Activated CD4-positive, alpha-beta T cell treated with anti-CD3 and anti-CD28 coated beads, Interleukin-2, amount 10 ng/mL, durations not matched to agents 24 days and 14 days (primary cell): ENCODE data around the gene CAPN11. TPM values are rescaled to one million over a fixed set of nuclear protein-coding genes. Genes with fewer than 3 reads are reported as not detected.

Experiments used
- DNase-seq: peaks from one replicate; pipeline ENCODE4 v3.0.0; 2022
- H3K27ac Mint-ChIP-seq: one replicate; pipeline ENCODE4 v1.8.0; 2022; ENCODE audit warnings: mild to moderate bottlenecking, mixed read lengths
- H3K27me3 Mint-ChIP-seq: one replicate; pipeline ENCODE4 v1.8.0; 2022; ENCODE audit warnings: mixed read lengths
- H3K36me3 Mint-ChIP-seq: one replicate; pipeline ENCODE4 v1.8.0; 2022; ENCODE audit warnings: low read depth, mild to moderate bottlenecking, mixed read lengths
- H3K4me1 Mint-ChIP-seq: one replicate; pipeline ENCODE4 v1.8.0; 2021; ENCODE audit warnings: mixed read lengths
- H3K4me3 Mint-ChIP-seq: one replicate; pipeline ENCODE4 v1.8.0; 2022; ENCODE audit warnings: mild to moderate bottlenecking, moderate library complexity, mixed read lengths
- H3K9me3 Mint-ChIP-seq: one replicate; pipeline ENCODE4 v1.8.0; 2021; ENCODE audit warnings: mixed read lengths
- intact Hi-C: fragments of 100-400 bp; cut with micrococcal nuclease; formaldehyde crosslinking; loops from one replicate; pipeline ENCODE4 v1.15.1; 2023
- total RNA-seq: library from RNA; stranded (reverse); gene quantifications from 2 replicates; pipeline ENCODE4 v1.2.3, GENCODE V29; 2022

Gene CAPN11
- total RNA-seq, 1 donor from 2014 or later: 0.28 TPM

- H3K9me3 Mint-ChIP-seq: no peaks in the 10 kb centered on the region
- DNase-seq: no peak
- peaks cover 3% of the 10 kb centered on the region for H3K36me3 Mint-ChIP-seq
- peaks cover 11% of the 10 kb centered on the region for H3K4me1 Mint-ChIP-seq
- H3K27ac Mint-ChIP-seq: no peak overlapping the region
- H3K4me3 Mint-ChIP-seq: no peak overlapping the region
- no peaks in the 10 kb centered on the region for H3K27me3 Mint-ChIP-seq
- intact Hi-C loops: no loop called here
These were observed 4.6 kb upstream of the CAPN11 start for GRCh38 chr6:44154067-44154466.

GRCh38 chr6:44156494-44157151 is 2.0 kb upstream of the CAPN11 start:
- no peak overlapping the region for H3K27ac Mint-ChIP-seq
- intact Hi-C loops: no loop called here
- DNase-seq: no peak
- no peaks in the 10 kb centered on the region for H3K9me3 Mint-ChIP-seq
- H3K36me3 Mint-ChIP-seq: no peaks in the 10 kb centered on the region
- H3K4me3 Mint-ChIP-seq: no peak overlapping the region
- H3K27me3 Mint-ChIP-seq: no peaks in the 10 kb centered on the region
- H3K4me1 Mint-ChIP-seq: peaks cover 4% of the 10 kb centered on the region

- H3K27ac Mint-ChIP-seq: no peak overlapping the region
- H3K4me3 Mint-ChIP-seq: no peak overlapping the region
- intact Hi-C loops: no loop called here
- peaks cover 6% of the 10 kb centered on the region for H3K4me1 Mint-ChIP-seq
- no peak for DNase-seq
- H3K27me3 Mint-ChIP-seq: no peaks in the 10 kb centered on the region
- no peaks in the 10 kb centered on the region for H3K9me3 Mint-ChIP-seq
- no peaks in the 10 kb centered on the region for H3K36me3 Mint-ChIP-seq
These were observed 1.5 kb upstream of the CAPN11 start for GRCh38 chr6:44157152-44157521.

GRCh38 chr6:44161997-44162338 is 3.3 kb downstream of the CAPN11 start:
- H3K9me3 Mint-ChIP-seq: no peaks in the 10 kb centered on the region
- H3K4me3 Mint-ChIP-seq: no peak overlapping the region
- no peak overlapping the region for H3K27ac Mint-ChIP-seq
- no peak for DNase-seq
- H3K36me3 Mint-ChIP-seq: no peaks in the 10 kb centered on the region
- intact Hi-C loops: no loop called here
- H3K4me1 Mint-ChIP-seq: peaks cover 10% of the 10 kb centered on the region
- peaks cover 15% of the 10 kb centered on the region for H3K27me3 Mint-ChIP-seq

GRCh38 chr6:44162876-44163625 is 4.4 kb downstream of the CAPN11 start:
- H3K27ac Mint-ChIP-seq: no peak overlapping the region

GRCh38 chr6:44166116-44166515 is 7.5 kb downstream of the CAPN11 start:
- intact Hi-C loops: no loop called here
- H3K27me3 Mint-ChIP-seq: peaks cover 19% of the 10 kb centered on the region
- no peak for DNase-seq
- no peak overlapping the region for H3K27ac Mint-ChIP-seq
- no peaks in the 10 kb centered on the region for H3K9me3 Mint-ChIP-seq
- peaks cover 10% of the 10 kb centered on the region for H3K4me1 Mint-ChIP-seq
- no peak overlapping the region for H3K4me3 Mint-ChIP-seq
- H3K36me3 Mint-ChIP-seq: no peaks in the 10 kb centered on the region

More at GRCh38 chr6:44162876-44163625, 4.4 kb downstream of the CAPN11 start:
- Mint-ChIP-seq H3K36me3 (no peaks in the 10 kb centered on the region), H3K27me3 (peaks cover 15% of the 10 kb centered on the region), H3K4me1 (peaks cover 10% of the 10 kb centered on the region), H3K9me3 (no peaks in the 10 kb centered on the region), H3K4me3 (no peak overlapping the region)
- intact Hi-C loops: no loop called here
- DNase-seq: no peak

GRCh38 chr6:44166591-44167184 is 8.1 kb downstream of the CAPN11 start:
- H3K27ac Mint-ChIP-seq: peak overlapping the region; percentile 18

GRCh38 chr6:44167567-44167966 is 8.9 kb downstream of the CAPN11 start:
- Mint-ChIP-seq H3K4me1 (peaks cover 9% of the 10 kb centered on the region), H3K9me3 (no peaks in the 10 kb centered on the region), H3K4me3 (no peak overlapping the region), H3K27me3 (peaks cover 19% of the 10 kb centered on the region), H3K36me3 (no peaks in the 10 kb centered on the region), H3K27ac (no peak overlapping the region)
- intact Hi-C loops: no loop called here
- DNase-seq: no peak

More at GRCh38 chr6:44166591-44167184, 8.1 kb downstream of the CAPN11 start:
- peaks cover 19% of the 10 kb centered on the region for H3K27me3 Mint-ChIP-seq
- H3K9me3 Mint-ChIP-seq: no peaks in the 10 kb centered on the region
- intact Hi-C loops: no loop called here
- peaks cover 6% of the 10 kb centered on the region for H3K4me1 Mint-ChIP-seq
- no peak for DNase-seq
- no peaks in the 10 kb centered on the region for H3K36me3 Mint-ChIP-seq
- H3K4me3 Mint-ChIP-seq: no peak overlapping the region

GRCh38 chr6:44169154-44169553 is 10.5 kb downstream of the CAPN11 start:
- DNase-seq: no peak
- Mint-ChIP-seq H3K9me3 (no peaks in the 10 kb centered on the region), H3K4me1 (peaks cover 12% of the 10 kb centered on the region), H3K4me3 (no peak overlapping the region), H3K27ac (no peak overlapping the region), H3K36me3 (no peaks in the 10 kb centered on the region), H3K27me3 (peaks cover 16% of the 10 kb centered on the region)
- intact Hi-C loops: no loop called here

- no peak for DNase-seq
- Mint-ChIP-seq H3K4me1 (peaks cover 12% of the 10 kb centered on the region), H3K27me3 (peaks cover 15% of the 10 kb centered on the region), H3K4me3 (no peak overlapping the region), H3K27ac (no peak overlapping the region), H3K36me3 (no peaks in the 10 kb centered on the region), H3K9me3 (no peaks in the 10 kb centered on the region)
- intact Hi-C loops: loop anchor here (5.0 kb wide), 1 partner anchor 52 kb away; the partner anchor contains the start of gene SLC29A1
These were observed 11.4 kb downstream of the CAPN11 start for GRCh38 chr6:44169886-44170570.

- peaks cover 14% of the 10 kb centered on the region for H3K4me1 Mint-ChIP-seq
- no peaks in the 10 kb centered on the region for H3K36me3 Mint-ChIP-seq
- H3K27ac Mint-ChIP-seq: no peak overlapping the region
- H3K27me3 Mint-ChIP-seq: peaks cover 14% of the 10 kb centered on the region
- intact Hi-C loops: loop anchor here (1.0 to 5.0 kb wide), 4 partner anchors 50 to 166 kb away; partner anchors contain the start of genes SLC29A1 and SLC35B2
- H3K4me3 Mint-ChIP-seq: no peak overlapping the region
- DNase-seq: no peak
- no peaks in the 10 kb centered on the region for H3K9me3 Mint-ChIP-seq
These were observed 13.4 kb downstream of the CAPN11 start for GRCh38 chr6:44171899-44172546.

- Mint-ChIP-seq H3K4me3 (no peak overlapping the region), H3K27me3 (peaks cover 14% of the 10 kb centered on the region), H3K9me3 (no peaks in the 10 kb centered on the region), H3K4me1 (peaks cover 16% of the 10 kb centered on the region), H3K36me3 (no peaks in the 10 kb centered on the region), H3K27ac (peak overlapping the region; percentile 29)
- intact Hi-C loops: loop anchor here (1.0 to 5.0 kb wide), 4 partner anchors 49 to 165 kb away; partner anchors contain the start of genes SLC29A1 and SLC35B2
- DNase-seq: peak; percentile 93
These were observed 14.3 kb downstream of the CAPN11 start for GRCh38 chr6:44172731-44173500.
